NCI-H2196 treated with DMSO at 0.1 percent for 48 hours (cell line): ENCODE results near the gene PLPPR1.
A peak's percentile ranks its signal among the peaks of the same experiment; 100 is the strongest.

Experiments
- DNase-seq: peaks from one replicate; lab custom pipeline; 2025; ENCODE audit not compliant: unreplicated experiment; lab: John Stamatoyannopoulos, UW

The PLPPR1 gene

GRCh38 chr9:101047848-101048397 lies 19.4 kb downstream of the PLPPR1 start:
- DNase-seq: no peak

- DNase-seq: no peak
These were observed 22.1 kb downstream of the PLPPR1 start for GRCh38 chr9:101050650-101051049.

GRCh38 chr9:101054657-101055056 lies 26.1 kb downstream of the PLPPR1 start:
- DNase-seq: no peak

DNA sequence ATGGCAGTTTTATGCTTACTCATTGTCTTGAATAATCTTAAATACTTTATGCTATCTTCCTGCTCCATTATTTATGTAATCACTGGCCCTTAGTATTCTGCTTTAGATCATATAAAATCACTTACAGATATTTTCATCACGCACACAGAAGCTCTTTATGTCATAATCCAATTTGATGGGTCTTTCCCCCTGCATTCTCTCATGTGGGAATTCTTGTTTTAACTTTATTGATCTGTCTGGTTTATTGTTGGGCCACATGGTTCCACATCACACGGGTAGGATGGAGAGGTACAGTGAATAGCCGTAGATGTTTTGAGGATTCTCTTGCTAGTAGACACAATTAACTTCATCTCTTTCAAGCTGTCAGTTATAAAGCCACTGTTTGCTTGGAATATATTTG lies 27.0 kb downstream of the PLPPR1 start:
- DNase-seq: no peak

- no peak for DNase-seq
These were observed 34.2 kb downstream of the PLPPR1 start for GRCh38 chr9:101062686-101063085.

DNA sequence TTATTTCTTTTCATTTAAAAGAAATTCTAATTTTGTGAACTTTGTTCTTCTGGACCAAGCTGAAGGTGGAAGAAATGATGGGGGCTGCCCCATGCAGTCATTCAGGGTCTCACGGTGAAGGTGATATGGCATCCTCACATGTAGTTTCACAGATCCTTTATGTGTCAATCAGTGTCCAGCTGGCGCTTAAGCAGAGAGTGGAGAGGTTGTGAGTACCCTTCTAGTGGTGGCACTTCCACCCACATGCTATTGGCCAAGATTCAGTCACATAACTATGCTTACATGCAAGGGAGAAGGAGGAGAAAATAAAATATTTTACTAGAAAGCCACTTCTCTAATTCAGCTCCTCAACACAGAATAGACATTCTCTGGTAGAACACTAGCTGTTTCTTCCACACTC lies 34.7 kb downstream of the PLPPR1 start:
- DNase-seq: no peak

- DNase-seq: no peak
These were observed 35.7 kb downstream of the PLPPR1 start for GRCh38 chr9:101064206-101064605.

DNA sequence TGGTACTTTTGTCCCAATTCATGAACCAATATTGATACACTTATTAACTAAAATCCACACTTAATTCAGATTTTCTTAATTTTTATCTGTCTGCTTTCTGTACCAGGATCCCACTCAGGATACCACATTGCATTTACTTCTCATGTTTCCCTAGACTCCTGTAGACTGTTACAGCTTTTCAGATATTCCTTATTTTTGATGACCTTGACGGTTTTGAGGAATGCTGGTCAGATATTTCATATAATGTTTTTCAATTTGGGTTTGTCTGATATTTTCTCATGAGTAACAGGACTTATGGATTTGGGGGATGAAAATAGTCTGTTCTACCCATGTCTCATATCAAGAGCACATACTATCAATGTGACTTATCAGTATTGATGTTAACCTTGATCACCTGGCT lies 37.4 kb downstream of the PLPPR1 start:
- DNase-seq: no peak

GRCh38 chr9:101068696-101069095 lies 40.2 kb downstream of the PLPPR1 start:
- DNase-seq: no peak

DNA sequence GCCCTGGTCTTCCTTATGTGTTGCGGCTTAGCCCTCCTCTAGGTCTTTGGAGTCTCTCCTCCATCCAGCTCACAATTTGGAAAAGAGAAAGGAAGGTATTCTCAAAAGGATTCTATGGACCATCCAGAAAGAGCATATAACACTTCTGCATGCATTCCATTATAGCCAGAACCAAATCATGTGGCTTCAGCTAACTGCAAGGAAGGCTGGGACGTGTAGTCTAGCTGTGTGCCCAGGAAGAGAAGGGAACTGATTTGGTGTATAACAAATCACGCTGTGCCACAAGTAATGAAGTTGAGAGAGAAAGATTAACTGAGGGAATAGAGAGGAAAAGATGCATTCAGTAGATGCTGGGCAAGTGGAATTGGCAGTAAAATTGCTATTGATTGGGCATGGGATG lies 43.7 kb downstream of the PLPPR1 start:
- no peak for DNase-seq

DNA sequence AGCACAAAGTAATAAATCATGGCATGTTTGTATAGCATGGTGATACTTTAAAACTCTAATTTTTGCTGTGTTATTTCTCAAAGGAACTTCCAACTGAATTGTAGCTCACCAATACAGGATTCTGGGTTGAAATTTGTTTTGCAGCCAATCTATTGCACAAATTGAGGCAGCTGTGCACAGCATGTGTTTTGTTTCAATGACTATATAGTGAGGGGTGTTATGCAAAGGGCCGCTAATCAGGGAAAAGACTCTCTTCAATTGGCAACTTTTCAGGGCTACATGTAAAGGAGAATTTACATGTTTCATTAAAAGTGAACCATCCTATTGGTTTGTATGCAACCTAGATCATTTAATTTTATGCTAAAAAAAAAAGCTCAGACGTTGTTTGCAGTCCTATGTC lies 44.6 kb downstream of the PLPPR1 start:
- no peak for DNase-seq

DNA sequence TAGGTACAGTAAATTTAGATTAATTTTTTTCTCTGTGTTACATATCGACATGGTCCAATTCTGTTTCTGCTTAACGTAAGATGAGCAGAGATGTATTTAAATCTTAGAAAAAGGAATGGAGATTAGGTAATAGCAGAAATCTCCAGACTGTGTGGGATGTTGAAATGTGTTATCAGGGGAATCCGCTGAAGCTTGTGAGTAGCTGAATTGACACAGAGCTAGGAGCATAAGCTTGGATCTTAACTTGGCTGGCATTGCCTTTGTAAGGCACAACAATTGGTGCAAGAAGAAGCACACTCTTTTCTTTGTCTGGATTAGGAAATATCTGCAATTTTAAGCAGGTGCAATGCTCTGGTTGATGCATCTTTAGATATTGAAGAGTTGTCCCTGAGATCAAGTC lies 53.1 kb downstream of the PLPPR1 start:
- DNase-seq: no peak

DNA sequence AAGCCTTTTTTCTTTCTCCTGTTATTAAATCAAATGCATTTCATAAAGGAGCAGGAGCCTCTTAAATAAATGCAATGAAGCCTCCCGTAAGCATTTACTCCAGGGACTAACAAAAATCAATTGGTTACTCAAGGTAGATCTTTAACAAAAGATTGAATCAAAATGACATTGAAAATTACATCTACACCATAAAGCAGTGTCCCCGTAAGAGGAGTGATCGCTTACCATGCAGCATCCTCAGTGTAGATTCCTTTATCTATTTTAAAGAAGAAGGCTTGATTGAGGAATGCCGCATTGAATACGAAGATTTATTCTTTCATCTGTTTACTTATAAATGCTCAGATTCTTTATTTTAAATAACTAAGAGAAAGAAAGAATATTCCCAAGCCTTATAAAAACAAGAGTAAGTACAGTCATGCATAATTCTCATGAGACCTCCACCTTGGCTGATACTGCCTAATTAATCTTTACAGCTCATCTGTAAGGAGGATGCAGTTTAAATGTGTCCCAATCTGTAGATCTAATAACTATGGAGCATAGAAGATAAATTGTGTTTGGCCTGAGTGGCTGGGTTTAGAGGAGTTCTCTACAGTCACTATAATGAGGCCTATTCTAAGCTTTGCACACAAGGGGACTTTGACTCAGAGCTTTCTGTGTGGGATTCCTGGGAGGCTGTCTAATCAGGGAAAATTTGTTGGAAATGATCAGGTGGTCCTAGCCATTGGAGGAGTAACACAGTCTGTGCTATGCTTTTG lies 55.1 kb downstream of the PLPPR1 start:
- no peak for DNase-seq

DNA sequence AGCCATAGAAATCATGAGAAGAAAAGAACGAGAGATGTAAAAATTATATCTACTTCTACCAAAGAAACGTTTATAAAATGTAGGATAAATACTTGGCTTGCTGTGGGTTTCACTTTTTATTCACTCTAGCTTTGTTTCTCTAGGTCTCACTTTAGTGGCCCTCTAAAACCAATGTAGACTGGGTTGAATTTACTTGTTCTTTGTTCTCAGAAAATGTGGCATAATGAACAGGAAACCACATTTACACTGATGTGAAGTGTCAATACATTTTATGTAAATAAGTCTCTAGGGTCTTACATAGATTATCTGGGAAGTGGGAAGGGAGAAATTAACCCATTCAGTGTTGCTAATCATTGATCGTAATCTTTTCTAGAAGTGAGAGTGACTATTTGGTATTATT lies 58.9 kb downstream of the PLPPR1 start:
- DNase-seq: no peak

- DNase-seq: no peak
These were observed 64.4 kb downstream of the PLPPR1 start for GRCh38 chr9:101092922-101093321.

GRCh38 chr9:101093620-101094019 lies 65.1 kb downstream of the PLPPR1 start:
- no peak for DNase-seq

DNA sequence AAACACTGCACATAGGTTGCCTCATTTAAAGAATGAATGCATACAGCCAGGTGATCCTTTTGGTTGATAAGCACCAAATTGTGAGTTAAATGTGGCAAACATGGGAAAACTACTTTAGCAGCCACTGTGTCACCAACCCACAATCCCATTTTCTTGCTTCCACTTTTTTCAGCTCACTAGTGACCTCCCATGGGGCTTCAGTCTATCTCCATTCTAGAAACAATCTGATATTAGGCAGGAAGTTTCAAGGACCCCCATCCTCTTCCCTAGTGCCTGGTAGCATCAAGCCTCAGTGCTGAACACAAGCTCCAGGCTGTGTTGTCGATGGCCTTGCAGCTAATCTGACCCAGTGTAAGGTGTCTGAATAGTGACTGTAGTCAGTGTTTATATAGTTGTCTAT lies 66.2 kb downstream of the PLPPR1 start:
- no peak for DNase-seq

- DNase-seq: no peak
These were observed 68.7 kb downstream of the PLPPR1 start for GRCh38 chr9:101097210-101097609.

GRCh38 chr9:101098392-101098791 lies 69.9 kb downstream of the PLPPR1 start:
- DNase-seq: no peak

DNA sequence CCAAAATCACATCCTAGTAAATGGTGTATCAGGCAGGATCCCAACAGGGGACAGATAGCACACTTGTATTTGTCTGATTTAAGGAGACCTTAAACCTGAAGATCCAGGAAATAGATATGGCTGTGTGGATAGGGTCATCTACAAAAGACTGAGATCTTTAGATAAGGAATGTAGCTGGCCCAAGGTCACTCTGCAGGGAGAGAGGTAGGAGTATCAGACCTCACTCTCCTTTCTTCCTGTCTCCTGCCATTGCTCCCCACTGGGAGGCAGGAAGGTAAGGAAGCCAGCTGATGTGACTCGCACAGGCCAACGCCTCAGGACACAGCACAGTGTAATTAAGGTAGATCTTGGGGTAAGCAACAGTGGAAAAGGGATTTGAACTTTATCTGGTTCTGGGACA lies 85.8 kb downstream of the PLPPR1 start:
- no peak for DNase-seq

DNA sequence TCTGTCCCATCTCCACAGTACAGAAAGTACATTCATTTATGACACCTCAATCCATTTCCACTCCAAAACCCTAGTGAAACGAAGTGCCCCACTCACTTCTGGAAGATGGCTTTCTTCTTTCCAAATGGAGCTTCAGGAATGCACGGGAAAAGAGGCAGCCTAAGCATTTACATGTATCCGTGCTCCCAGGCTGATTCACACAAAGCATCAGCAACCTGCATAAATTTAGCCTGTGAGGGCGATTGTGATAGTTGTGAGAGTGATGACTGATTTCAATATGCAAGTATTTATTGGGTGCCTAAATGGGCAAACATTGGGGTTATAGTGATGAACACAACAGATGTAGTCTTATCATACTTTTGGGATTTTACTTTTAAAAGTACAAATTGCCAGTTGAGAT lies 86.6 kb downstream of the PLPPR1 start:
- DNase-seq: no peak

DNA sequence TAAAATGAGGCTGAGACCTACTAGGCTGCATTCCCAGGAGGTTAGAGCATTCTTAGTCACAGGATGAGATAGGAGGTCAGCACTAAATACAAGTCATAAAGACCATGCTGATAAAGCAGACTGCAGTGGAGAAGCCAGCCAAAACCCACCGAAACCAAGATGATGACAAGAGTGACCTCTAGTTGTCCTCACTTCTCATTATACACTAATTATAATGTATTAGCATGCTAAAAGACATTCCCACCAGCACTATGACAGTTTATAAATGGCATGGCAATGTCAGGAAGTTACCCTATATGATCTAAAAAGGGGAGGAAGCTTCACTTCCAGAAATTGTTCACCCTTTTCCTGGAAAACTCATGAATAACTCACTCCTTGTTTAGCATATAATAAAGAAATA lies 88.6 kb downstream of the PLPPR1 start:
- no peak for DNase-seq

DNA sequence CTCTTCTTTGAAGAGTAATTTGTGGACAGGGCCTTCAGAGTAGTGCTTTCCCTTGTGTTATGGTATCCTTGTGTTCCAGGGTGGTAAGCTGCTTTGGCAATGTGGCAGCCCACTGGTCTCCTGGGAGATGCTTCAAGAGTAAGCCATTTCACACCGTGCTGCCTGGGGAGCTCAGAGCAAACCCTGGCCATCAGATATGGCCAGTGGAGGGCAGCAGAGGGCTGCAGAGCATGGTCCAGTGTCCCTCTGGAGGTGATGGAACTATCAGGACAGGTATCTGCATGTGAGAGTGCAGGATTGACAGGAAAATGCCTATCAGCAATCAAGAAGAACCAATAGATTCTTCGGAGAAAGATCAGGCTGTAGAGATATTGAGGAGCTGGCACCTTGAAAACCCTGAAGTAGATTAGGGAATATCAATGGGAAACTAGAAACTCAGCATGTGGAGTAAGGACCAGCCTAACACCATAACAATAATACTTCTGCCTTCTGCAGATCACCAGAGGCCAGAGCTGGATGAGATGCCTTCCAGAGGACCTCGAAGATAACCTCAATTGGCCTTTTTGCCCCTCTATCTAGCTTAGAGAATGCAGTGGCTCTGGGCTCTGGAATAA lies 90.8 kb downstream of the PLPPR1 start:
- peak; percentile 2 for DNase-seq
